Islet precursor cell (in vitro differentiated cells): ENCODE data around the gene RIPPLY3.

Experiments
- DNase-seq: peaks from one replicate; pipeline ENCODE4 v3.0.0-alpha.2; 2018

RIPPLY3 gene

DNA sequence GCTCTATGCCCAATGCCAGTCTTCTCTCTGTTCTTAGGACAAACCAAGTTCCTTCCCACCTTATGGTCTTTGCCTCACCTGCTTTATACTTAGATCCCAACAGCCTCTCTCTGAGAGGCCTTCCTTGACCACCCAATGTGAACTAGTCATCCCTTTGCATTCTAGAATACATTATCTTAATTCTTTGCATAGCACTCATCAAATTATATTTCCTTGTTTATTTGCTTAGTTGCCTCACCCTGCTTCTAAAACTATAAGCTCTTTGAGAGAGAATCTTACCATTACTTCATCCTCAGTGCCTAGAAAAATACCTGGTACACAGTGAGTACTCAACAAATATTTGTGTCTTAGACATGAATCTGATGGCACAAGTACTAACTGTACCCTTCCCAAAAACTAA, 58.3 kb downstream of the RIPPLY3 start:
- DNase-seq, result no peak

GRCh38 chr21:37065561-37066177, 59.2 kb downstream of the RIPPLY3 start:
- DNase-seq, result no peak
